MCF 10A (cell line): ENCODE results near the gene KLF17. TPM values are rescaled to one million over a fixed set of nuclear protein-coding genes. Genes with fewer than 3 reads are reported as not detected.

ENCODE experiments used
- BruUV-seq: library from RNA; stranded (reverse); fragments of 400-500 nt; replicated peaks from 2 replicates; lab custom pipeline; 2021; lab: Mats Ljungman, UMichigan
- CTCF ChIA-PET: fragments of 300-600 bp; sonication (Branson Sonifier 250); formaldehyde crosslinking; extraction: SDS; loops from one replicate; lab custom pipeline; 2021; ENCODE audit warnings: antibody characterized with exemption, inconsistent platforms; lab: Yijun Ruan, JAX
- POLR2A ChIA-PET: fragments of 300-600, 350-650 bp; sonication (Branson Sonifier 250); formaldehyde crosslinking; extraction: SDS; loops from one replicate; lab custom pipeline; 2020; ENCODE audit warnings: antibody characterized with exemption, inconsistent platforms; lab: Yijun Ruan, JAX
- DNase-seq: peaks from one replicate; pipeline ENCODE4 v3.0.0-alpha.2; 2018; ENCODE audit not compliant: unreplicated experiment
- H3K27ac Mint-ChIP-seq: one replicate; pipeline ENCODE4 v1.8.0; 2022; ENCODE audit warnings: mild to moderate bottlenecking, low read depth, mixed read lengths; ENCODE audit not compliant: unreplicated experiment
- H3K27me3 Mint-ChIP-seq: one replicate; pipeline ENCODE4 v1.8.0; 2022; ENCODE audit warnings: mixed read lengths; ENCODE audit not compliant: insufficient read depth, unreplicated experiment
- H3K36me3 Mint-ChIP-seq: one replicate; pipeline ENCODE4 v1.8.0; 2022; ENCODE audit warnings: mild to moderate bottlenecking, moderate library complexity, mixed read lengths; ENCODE audit not compliant: insufficient read depth, unreplicated experiment
- H3K4me1 Mint-ChIP-seq: one replicate; pipeline ENCODE4 v1.8.0; 2022; ENCODE audit warnings: mixed read lengths; ENCODE audit not compliant: insufficient read depth, unreplicated experiment
- H3K4me3 Mint-ChIP-seq: one replicate; pipeline ENCODE4 v1.8.0; 2022; ENCODE audit warnings: mild to moderate bottlenecking, moderate library complexity, mixed read lengths; ENCODE audit not compliant: unreplicated experiment
- H3K9me3 Mint-ChIP-seq: one replicate; pipeline ENCODE4 v1.8.0; 2022; ENCODE audit warnings: mixed read lengths; ENCODE audit not compliant: unreplicated experiment
- intact Hi-C: fragments of 100-400 bp; cut with micrococcal nuclease; formaldehyde crosslinking; loops from 2 replicates; pipeline ENCODE4 v1.14.1; 2022
- total RNA-seq: library from RNA; stranded (reverse); gene quantifications from 2 replicates; pipeline ENCODE4 v1.2.3, GENCODE V29; 2022
- TF ChIP-seq, protein P1 (sequence below): fragments of 200-600 bp; IDR thresholded peaks from one replicate; pipeline ENCODE4 v1.8.0; 2022; ENCODE audit warnings: antibody characterized with exemption, mild to moderate bottlenecking; ENCODE audit not compliant: unreplicated experiment

Gene KLF17
- total RNA-seq, 1 experiment from 2014 or later = not detected

DNA sequence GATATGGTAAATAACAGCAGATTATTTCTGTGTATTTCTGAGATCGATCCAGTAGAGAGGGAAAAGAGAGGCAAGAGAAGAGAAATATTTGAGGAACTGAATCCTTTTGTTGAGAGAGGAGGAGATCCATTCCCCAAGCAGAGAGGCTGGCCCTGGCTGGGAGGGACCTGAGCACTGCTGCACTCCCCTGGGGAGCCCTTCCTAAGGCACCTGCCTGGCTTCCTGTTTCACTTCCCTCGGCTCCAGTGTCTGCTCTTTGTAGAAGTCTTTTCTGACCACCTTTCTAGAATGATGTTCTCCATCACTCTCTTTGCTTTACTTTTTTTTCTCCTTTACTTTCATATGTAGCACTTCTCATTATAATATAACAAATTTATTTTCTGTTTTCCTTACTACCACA, 45.1 kb upstream of the KLF17 start:
- ChIA-PET CTCF (interaction anchor here (0.7 kb wide), 2 partner anchors 19 to 119 kb away, joined by 3 read pairs; no protein-coding TSS in a partner anchor), POLR2A (interaction anchor here (1.1 kb wide), 1 partner anchor 12 kb away, joined by 4 read pairs; no protein-coding TSS in a partner anchor)
- DNase-seq = no peak
- H3K4me1 Mint-ChIP-seq = no peaks in the 10 kb centered on the region
- no TSS peak for BruUV-seq
- H3K9me3 Mint-ChIP-seq = no peaks in the 10 kb centered on the region
- H3K4me3 Mint-ChIP-seq = no peak overlapping the region
- TF ChIP-seq, protein P1, sequence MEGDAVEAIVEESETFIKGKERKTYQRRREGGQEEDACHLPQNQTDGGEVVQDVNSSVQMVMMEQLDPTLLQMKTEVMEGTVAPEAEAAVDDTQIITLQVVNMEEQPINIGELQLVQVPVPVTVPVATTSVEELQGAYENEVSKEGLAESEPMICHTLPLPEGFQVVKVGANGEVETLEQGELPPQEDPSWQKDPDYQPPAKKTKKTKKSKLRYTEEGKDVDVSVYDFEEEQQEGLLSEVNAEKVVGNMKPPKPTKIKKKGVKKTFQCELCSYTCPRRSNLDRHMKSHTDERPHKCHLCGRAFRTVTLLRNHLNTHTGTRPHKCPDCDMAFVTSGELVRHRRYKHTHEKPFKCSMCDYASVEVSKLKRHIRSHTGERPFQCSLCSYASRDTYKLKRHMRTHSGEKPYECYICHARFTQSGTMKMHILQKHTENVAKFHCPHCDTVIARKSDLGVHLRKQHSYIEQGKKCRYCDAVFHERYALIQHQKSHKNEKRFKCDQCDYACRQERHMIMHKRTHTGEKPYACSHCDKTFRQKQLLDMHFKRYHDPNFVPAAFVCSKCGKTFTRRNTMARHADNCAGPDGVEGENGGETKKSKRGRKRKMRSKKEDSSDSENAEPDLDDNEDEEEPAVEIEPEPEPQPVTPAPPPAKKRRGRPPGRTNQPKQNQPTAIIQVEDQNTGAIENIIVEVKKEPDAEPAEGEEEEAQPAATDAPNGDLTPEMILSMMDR = no peak
- no peaks in the 10 kb centered on the region for H3K27me3 Mint-ChIP-seq
- no peak overlapping the region for H3K27ac Mint-ChIP-seq
- H3K36me3 Mint-ChIP-seq = no peaks in the 10 kb centered on the region
- intact Hi-C loops = no loop called here

DNA sequence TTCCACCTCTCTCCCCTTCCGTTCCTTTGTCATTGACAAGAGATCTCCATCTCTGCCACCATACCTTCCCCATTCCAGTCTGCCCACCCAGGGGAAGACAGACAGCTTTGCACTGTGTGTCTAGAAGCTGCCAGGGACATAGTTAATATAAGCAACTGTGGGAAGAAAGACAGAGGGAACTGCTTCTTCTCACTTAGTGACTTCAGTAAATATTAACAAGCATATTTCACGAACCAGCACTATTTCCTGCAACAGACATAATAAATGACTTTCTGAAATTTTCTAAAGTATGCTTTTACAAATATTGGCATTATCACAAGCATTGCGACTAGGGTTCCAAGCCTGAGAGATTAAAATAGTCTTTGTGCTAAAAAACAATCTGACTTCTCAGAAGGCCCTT, 44.2 kb upstream of the KLF17 start:
- TF ChIP-seq, protein P1 = no peak
- BruUV-seq = no TSS peak

DNA sequence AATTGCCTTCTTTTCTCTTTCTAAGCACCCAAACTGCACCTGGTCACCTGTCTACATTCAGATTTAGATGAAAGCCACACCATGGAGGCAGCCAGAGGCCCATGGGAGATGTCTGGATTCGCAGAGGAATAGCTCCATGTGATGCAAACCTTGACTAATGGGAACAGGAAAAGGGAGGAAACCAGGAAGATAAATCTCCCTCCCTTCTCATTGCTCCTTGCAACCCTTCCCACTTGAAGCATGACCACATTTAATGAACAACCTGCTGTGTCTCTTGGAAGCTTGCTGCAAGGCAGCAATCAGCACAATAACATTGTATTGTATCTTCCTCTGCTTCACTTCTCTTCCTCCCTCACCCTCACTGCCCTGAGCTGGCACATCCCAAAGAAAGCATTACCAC, 42.6 kb upstream of the KLF17 start:
- H3K27ac Mint-ChIP-seq = no peak overlapping the region
- intact Hi-C loops = no loop called here
- ChIA-PET CTCF (interaction anchor here (0.6 to 0.8 kb wide), 2 partner anchors 39 to 71 kb away, joined by 3 to 4 read pairs; no protein-coding TSS in a partner anchor), POLR2A (no interaction called here)
- H3K27me3 Mint-ChIP-seq = no peaks in the 10 kb centered on the region
- no peaks in the 10 kb centered on the region for H3K36me3 Mint-ChIP-seq
- no TSS peak for BruUV-seq
- DNase-seq = no peak
- H3K4me3 Mint-ChIP-seq = no peak overlapping the region
- TF ChIP-seq, protein P1 = no peak
- H3K4me1 Mint-ChIP-seq = no peaks in the 10 kb centered on the region
- no peaks in the 10 kb centered on the region for H3K9me3 Mint-ChIP-seq

More for the DNA sequence above, 44.2 kb upstream of the KLF17 start:
- no peaks in the 10 kb centered on the region for H3K27me3 Mint-ChIP-seq
- no peak overlapping the region for H3K27ac Mint-ChIP-seq
- no peaks in the 10 kb centered on the region for H3K4me1 Mint-ChIP-seq
- intact Hi-C loops = no loop called here
- no peak for DNase-seq
- POLR2A ChIA-PET = no interaction called here
- CTCF ChIA-PET = interaction anchor here (0.7 kb wide), 1 partner anchor 11 kb away, joined by 4 read pairs; no protein-coding TSS in a partner anchor
- H3K9me3 Mint-ChIP-seq = no peaks in the 10 kb centered on the region
- no peak overlapping the region for H3K4me3 Mint-ChIP-seq
- no peaks in the 10 kb centered on the region for H3K36me3 Mint-ChIP-seq

DNA sequence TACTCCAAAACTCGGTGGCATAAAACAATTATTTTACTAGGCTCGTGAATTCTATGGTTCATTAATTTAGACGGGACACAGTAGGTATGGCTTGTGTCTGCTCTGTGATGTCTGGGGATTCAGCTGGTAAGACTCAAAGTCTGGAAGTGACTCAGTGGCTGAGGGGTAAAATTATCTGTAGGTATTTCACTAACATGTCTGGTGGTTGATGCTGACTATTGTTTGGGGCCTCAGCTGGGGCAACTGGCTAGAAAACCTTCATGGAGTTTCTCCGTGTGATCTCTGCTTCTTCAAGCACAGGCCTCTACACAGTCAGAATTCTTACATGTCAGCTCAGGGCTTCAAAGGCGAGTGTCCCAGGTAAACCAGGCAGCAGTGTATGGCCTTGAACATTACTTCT, 41.2 kb upstream of the KLF17 start:
- DNase-seq = no peak
- TF ChIP-seq, protein P1 = no peak
- H3K36me3 Mint-ChIP-seq = no peaks in the 10 kb centered on the region
- no peaks in the 10 kb centered on the region for H3K9me3 Mint-ChIP-seq
- BruUV-seq = no TSS peak
- ChIA-PET POLR2A (interaction anchor here (0.6 to 0.9 kb wide), 2 partner anchors 10 to 338 kb away, joined by 3 read pairs; no protein-coding TSS in a partner anchor), CTCF (no interaction called here)
- H3K27ac Mint-ChIP-seq = no peak overlapping the region
- H3K4me3 Mint-ChIP-seq = no peak overlapping the region
- intact Hi-C loops = no loop called here
- H3K4me1 Mint-ChIP-seq = no peaks in the 10 kb centered on the region
- H3K27me3 Mint-ChIP-seq = no peaks in the 10 kb centered on the region
